NCI-H1694 (cell line): Measurements from ENCODE around the gene TNFSF11.
"Not testable (repeated sequence)": the region's sequence is repeated elsewhere in the genome, so short reads cannot be mapped to it uniquely, and the experiment has no call there.

Source experiments
- DNase-seq: peaks from one replicate; lab custom pipeline; 2025; lab: John Stamatoyannopoulos, UW

The TNFSF11 gene

GRCh38 chr13:42560320-42560719 lies 13.6 kb upstream of the TNFSF11 start:
- not testable (repeated sequence) for DNase-seq

DNA sequence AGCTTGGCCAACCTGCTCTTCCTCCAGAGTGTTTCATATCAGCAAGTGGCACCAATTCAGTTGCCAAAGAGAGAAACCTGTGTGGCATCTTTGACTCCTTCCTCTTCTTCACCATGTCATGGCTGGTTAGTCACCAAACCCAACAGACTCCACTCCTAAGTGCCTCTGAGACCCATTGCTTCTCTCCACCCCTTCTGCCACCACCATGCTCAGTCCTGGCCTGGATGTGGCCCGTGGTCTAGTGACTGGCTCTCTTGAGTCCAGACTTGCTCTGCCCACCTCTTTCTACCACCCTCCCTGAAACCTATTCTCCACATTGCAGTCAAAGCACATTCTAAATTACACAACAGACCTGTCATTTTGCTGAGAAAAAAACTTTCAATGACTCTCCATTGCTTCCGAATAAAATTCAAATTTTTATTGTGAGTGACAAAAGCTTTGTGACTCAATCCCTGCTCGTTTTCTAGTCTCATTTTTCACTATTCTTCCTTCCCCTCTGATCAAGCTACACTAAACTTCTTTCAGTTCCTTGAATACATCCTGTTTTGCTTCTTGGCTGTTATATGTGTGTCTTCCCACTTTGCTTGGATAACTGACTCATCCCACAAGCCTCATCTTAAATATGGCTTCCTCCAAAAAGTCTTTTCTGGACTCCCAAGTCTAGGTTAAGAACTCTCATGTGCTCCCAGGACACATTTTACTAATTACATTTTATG lies 12.0 kb upstream of the TNFSF11 start:
- no peak for DNase-seq

GRCh38 chr13:42567906-42568305 lies 6.0 kb upstream of the TNFSF11 start:
- no peak for DNase-seq

- DNase-seq: no peak
These were observed 4.2 kb upstream of the TNFSF11 start for GRCh38 chr13:42569576-42570344.

- no peak for DNase-seq
These were observed 2.1 kb upstream of the TNFSF11 start for GRCh38 chr13:42571895-42572294.

GRCh38 chr13:42574435-42575311 lies 721 bp downstream of the TNFSF11 start:
- DNase-seq: no peak

DNA sequence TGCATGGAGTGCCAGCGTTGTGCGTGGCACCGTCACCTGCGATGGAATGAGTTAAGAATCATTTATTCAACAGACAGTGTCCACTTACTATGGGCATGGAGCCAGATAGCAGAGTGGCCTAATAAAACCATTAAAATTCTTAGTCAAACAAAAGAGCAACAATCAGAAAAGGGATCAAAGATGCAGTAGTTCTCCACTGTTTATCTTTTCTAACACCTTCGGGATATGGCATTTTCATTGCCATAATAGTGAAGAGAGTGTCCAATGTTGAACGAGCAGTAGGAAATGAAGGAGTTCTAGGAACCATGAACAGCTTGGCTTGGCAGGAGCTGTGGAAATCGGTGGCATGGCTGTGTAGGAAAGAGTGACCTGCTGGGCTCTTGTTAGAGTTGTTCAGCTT lies 2.0 kb downstream of the TNFSF11 start:
- no peak for DNase-seq

- DNase-seq: no peak
These were observed 3.6 kb downstream of the TNFSF11 start for GRCh38 chr13:42577538-42577937.

DNA sequence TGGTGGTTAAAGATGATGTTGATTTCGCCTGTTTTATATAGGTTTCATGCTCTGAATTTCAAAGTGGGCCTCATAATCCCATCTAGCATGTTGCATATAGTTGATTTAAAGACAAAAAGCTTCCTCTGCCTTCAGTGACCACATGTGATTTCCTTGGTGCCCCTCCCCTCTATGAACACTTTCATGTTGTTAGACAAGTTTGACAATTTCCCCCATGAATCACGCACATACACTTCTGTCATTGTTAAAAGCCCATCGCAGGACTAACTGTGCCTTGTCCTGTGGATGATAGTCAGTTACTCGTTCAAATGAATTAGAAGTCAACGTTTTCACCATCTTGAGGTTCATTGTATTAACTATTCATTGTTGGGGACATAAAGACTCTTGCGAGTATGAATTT lies 6.7 kb downstream of the TNFSF11 start:
- DNase-seq: no peak

- no peak for DNase-seq
These were observed 7.5 kb downstream of the TNFSF11 start for GRCh38 chr13:42581427-42581826.

DNA sequence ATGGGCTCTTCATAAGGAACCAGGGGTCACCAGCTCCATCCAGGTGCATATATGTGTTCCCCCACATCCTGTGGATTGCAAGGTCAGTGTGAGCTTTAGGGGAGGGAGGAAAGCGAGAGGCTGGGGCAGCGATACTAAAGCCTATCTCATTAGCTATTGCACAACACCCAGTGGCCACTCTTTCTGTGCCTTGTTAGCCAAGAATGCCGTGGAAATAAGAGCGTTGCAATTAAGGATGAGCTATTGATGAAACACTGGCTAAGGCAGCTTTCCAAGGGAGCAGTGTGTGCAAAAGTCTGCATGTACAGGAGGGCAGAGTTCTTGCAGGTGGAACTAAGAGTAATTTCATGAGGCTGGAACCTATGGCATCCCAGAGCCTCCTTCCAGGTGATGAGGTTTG lies 17.6 kb downstream of the TNFSF11 start:
- DNase-seq: no peak

- DNase-seq: no peak
These were observed 19.3 kb downstream of the TNFSF11 start for GRCh38 chr13:42592915-42593900.

- DNase-seq: peak; percentile 46
These were observed 20.7 kb downstream of the TNFSF11 start for GRCh38 chr13:42594481-42595252.

DNA sequence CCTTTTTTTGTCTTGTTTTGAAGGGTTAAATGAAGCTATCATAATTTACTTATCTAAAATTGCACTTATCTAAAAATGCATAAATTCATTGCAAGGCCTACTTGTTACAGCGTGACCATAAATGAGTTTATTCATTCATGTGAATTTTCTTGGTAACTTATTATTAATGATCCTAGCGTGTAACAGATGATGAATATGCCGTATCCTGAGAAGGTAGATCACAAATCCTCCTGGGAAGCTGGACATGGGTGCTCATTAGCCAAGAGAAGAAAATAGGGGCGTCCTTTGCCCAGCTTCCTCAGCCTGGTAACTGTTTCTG lies 21.3 kb downstream of the TNFSF11 start:
- DNase-seq: no peak

GRCh38 chr13:42597505-42597904 lies 23.6 kb downstream of the TNFSF11 start:
- no peak for DNase-seq

GRCh38 chr13:42600943-42601342 lies 27.0 kb downstream of the TNFSF11 start:
- no peak for DNase-seq

- no peak for DNase-seq
These were observed 29.0 kb downstream of the TNFSF11 start for GRCh38 chr13:42602906-42603305.

DNA sequence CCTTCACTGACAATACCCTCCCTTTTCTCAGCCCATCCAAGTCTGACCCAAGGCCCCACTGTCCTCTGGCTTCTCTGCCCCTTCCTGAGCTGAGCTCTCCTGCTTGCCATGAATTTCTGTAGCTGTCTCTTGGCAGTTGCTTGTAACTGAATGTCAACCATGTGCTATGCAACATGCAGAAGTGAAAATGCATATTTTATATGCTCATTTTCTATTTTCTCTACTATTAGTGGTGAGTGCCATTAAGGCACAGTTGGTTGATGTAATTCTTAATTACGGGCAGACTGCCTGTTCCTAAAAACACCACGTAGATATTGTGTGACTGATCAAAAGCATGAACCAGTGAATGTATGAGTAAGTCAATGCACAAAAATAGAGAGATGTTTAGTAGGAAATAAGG lies 29.6 kb downstream of the TNFSF11 start:
- DNase-seq: no peak

DNA sequence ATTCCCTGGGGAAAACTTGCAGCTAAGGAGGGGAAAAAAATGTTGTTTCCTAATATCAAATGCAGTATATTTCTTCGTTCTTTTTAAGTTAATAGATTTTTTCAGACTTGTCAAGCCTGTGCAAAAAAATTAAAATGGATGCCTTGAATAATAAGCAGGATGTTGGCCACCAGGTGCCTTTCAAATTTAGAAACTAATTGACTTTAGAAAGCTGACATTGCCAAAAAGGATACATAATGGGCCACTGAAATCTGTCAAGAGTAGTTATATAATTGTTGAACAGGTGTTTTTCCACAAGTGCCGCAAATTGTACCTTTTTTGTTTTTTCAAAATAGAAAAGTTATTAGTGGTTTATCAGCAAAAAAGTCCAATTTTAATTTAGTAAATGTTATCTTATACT lies 33.6 kb downstream of the TNFSF11 start:
- DNase-seq: no peak

DNA sequence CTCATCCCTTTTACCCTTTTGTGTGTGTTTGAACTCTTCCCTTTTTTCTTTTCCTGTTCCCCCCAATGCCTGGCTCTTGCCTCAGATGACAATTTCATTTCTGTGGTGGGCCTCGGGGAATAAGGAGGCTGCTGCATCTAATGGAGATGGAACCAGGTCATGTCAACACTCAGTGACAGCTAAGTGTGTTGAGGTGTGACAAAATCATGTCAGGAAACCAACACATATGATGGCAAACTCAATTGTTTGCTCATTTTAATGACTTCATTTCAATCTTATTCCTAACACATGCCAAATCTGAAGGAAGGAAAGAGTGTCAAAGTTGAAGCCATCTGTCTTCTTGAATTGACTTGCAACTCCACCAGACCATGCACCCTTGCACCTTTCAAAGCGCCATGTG lies 36.7 kb downstream of the TNFSF11 start:
- no peak for DNase-seq
